HEK293T (cell line): Measurements from ENCODE around the gene LSM11.

Source experiments
- ARNT ChIP-seq: fragments of 450-650 bp; IDR thresholded peaks from 2 replicates; pipeline ENCODE4 v1.6.1; 2017; ENCODE audit warnings: mild to moderate bottlenecking
- BHLHE40 ChIP-seq: fragments of 450-650 bp; IDR thresholded peaks from 2 replicates; pipeline ENCODE4 v1.6.1; 2016; ENCODE audit warnings: mild to moderate bottlenecking, moderate library complexity, borderline replicate concordance
- CTBP1 ChIP-seq: fragments of 450-650 bp; IDR thresholded peaks from 2 replicates; pipeline ENCODE4 v1.6.1; 2016; ENCODE audit warnings: borderline replicate concordance
- ELF4 ChIP-seq: fragments of 450-650 bp; IDR thresholded peaks from 2 replicates; pipeline ENCODE4 v1.6.1; 2017; ENCODE audit warnings: antibody characterized with exemption
- FOXA1 ChIP-seq: fragments of 450-650 bp; IDR thresholded peaks from 2 replicates; pipeline ENCODE4 v1.6.1; 2016; ENCODE audit warnings: mild to moderate bottlenecking
- FOXK2 ChIP-seq: fragments of 450-650 bp; IDR thresholded peaks from 2 replicates; pipeline ENCODE4 v1.6.1; 2016; ENCODE audit warnings: mild to moderate bottlenecking
- FOXM1 ChIP-seq: fragments of 450-650 bp; IDR thresholded peaks from 2 replicates; pipeline ENCODE4 v1.6.1; 2017; ENCODE audit warnings: mild to moderate bottlenecking, borderline replicate concordance
- HDGF ChIP-seq: fragments of 450-650 bp; IDR thresholded peaks from 2 replicates; pipeline ENCODE4 v1.6.1; 2017; ENCODE audit warnings: antibody characterized with exemption, borderline replicate concordance
- SP1 ChIP-seq: fragments of 450-650 bp; IDR thresholded peaks from 2 replicates; pipeline ENCODE4 v1.6.1; 2017
- SUZ12 ChIP-seq: fragments of 450-650 bp; IDR thresholded peaks from 2 replicates; pipeline ENCODE4 v1.6.1; 2016; ENCODE audit warnings: mild to moderate bottlenecking
- TARDBP ChIP-seq: fragments of 450-650 bp; IDR thresholded peaks from 2 replicates; pipeline ENCODE4 v1.6.1; 2016
- ZNF384 ChIP-seq: fragments of 450-650 bp; IDR thresholded peaks from 2 replicates; pipeline ENCODE4 v1.6.1; 2016

- no peak for TF ChIP-seq ELF4
- no peak for TF ChIP-seq BHLHE40
- TF ChIP-seq SUZ12: no peak
- no peak for TF ChIP-seq TARDBP
- no peak for TF ChIP-seq HDGF
- no peak for TF ChIP-seq FOXK2
- no peak for TF ChIP-seq FOXA1
- no peak for TF ChIP-seq SP1
- no peak for TF ChIP-seq CTBP1
- TF ChIP-seq FOXM1: no peak
- no peak for TF ChIP-seq ARNT
- no peak for TF ChIP-seq ZNF384
Observed at GRCh38 chr5:157770665-157771064, 27.2 kb downstream of the LSM11 start.
